Activated CD4-positive, alpha-beta T cell treated with anti-CD3 and anti-CD28 coated beads, Interleukin-2, amount 10 ng/mL, durations not matched to agents 7 days and 5 days (primary cell): ENCODE measurements around the gene ZDHHC23. TPM values are rescaled to one million over a fixed set of nuclear protein-coding genes. Genes with fewer than 3 reads are reported as not detected.
A peak's percentile ranks its signal among the peaks of the same experiment; 100 is the strongest.

ENCODE experiments used
- CTCF ChIA-PET: fragments of 350-600 bp; sonication (Branson Sonifier 250); formaldehyde crosslinking; loops from one replicate; lab custom pipeline; 2021; ENCODE audit warnings: antibody characterized with exemption; lab: Charles Lee
- POLR2A ChIA-PET: fragments of 350-600 bp; sonication (Branson Sonifier 250); formaldehyde crosslinking; loops from one replicate; lab custom pipeline; 2021; ENCODE audit warnings: antibody characterized with exemption; lab: Charles Lee
- DNase-seq: peaks from one replicate; pipeline ENCODE4 v3.0.0-alpha.2; 2020
- H3K27ac Mint-ChIP-seq: one replicate; pipeline ENCODE4 v1.8.0; 2021; ENCODE audit warnings: mild to moderate bottlenecking, moderate library complexity, mixed read lengths
- H3K27me3 Mint-ChIP-seq: one replicate; pipeline ENCODE4 v1.8.0; 2021; ENCODE audit warnings: mixed read lengths
- H3K36me3 Mint-ChIP-seq: one replicate; pipeline ENCODE4 v1.8.0; 2021; ENCODE audit warnings: low read depth, mixed read lengths
- H3K4me1 Mint-ChIP-seq: one replicate; pipeline ENCODE4 v1.8.0; 2021; ENCODE audit warnings: mixed read lengths
- H3K4me3 Mint-ChIP-seq: one replicate; pipeline ENCODE4 v1.8.0; 2021; ENCODE audit warnings: mild to moderate bottlenecking, moderate library complexity, mixed read lengths
- H3K9me3 Mint-ChIP-seq: one replicate; pipeline ENCODE4 v1.8.0; 2021; ENCODE audit warnings: mixed read lengths
- total RNA-seq, 2 experiments: library from RNA; stranded (reverse); gene quantifications; one replicate each; pipeline ENCODE4 v1.2.3, GENCODE V29; 2021

The ZDHHC23 gene
- total RNA-seq, 2 experiments from 2014 or later = 2.8 to 3.3 TPM

DNA sequence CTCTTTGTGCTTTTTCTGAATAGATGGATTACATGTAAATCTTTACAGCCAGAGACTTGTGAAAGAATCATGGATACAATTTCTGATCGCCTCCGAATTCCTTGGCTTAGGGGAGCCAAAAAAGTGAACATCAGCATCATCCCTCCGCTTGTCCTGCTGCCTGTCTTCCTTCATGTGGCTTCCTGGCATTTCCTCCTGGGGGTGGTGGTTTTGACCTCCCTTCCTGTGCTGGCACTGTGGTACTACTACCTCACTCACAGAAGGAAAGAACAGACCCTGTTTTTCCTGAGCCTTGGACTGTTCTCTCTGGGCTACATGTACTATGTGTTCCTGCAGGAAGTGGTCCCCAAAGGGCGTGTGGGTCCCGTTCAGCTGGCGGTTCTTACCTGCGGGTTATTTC lies 5.9 kb downstream of the ZDHHC23 start:
- DNase-seq = no peak
- H3K27me3 Mint-ChIP-seq = peaks cover 11% of the 10 kb centered on the region
- H3K9me3 Mint-ChIP-seq = no peaks in the 10 kb centered on the region
- ChIA-PET CTCF (interaction anchor here (0.5 kb wide), 1 partner anchor 241 kb away, joined by 3 read pairs; no protein-coding TSS in a partner anchor), POLR2A (no interaction called here)
- H3K4me3 Mint-ChIP-seq = no peak overlapping the region
- H3K4me1 Mint-ChIP-seq = peaks cover 24% of the 10 kb centered on the region
- no peak overlapping the region for H3K27ac Mint-ChIP-seq
- H3K36me3 Mint-ChIP-seq = no peaks in the 10 kb centered on the region

DNA sequence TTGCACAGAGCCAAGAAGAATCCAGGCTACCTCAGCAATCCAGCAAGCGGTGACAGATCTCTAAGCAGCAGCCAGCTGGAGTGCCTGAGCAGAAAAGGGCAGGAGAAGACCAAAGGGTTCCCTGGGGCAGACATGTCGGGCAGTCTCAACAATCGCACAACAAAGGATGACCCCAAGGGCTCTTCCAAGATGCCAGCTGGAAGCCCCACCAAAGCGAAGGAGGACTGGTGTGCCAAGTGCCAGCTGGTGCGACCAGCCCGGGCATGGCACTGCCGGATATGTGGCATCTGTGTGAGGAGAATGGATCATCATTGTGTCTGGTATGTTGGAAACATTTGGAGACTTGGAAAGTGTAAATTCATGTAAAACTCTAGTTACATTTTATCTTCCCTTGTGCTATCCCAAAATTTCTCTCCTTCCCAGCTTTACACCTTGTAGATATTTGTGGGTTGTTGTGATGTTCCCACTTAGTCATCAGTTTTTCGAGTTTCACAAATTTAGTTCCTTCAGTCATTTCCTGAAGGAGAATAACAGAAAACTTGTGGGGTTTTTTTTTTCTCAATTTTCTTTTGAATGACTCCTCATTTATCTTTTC lies 6.4 kb downstream of the ZDHHC23 start:
- H3K36me3 Mint-ChIP-seq = no peaks in the 10 kb centered on the region
- H3K9me3 Mint-ChIP-seq = no peaks in the 10 kb centered on the region
- peaks cover 5% of the 10 kb centered on the region for H3K27me3 Mint-ChIP-seq
- H3K4me3 Mint-ChIP-seq = no peak overlapping the region
- H3K4me1 Mint-ChIP-seq = peaks cover 20% of the 10 kb centered on the region
- DNase-seq = no peak
- CTCF ChIA-PET = interaction anchor here (0.7 kb wide), 1 partner anchor 135 kb away, joined by 3 read pairs; no protein-coding TSS in a partner anchor
- POLR2A ChIA-PET = no interaction called here
- no peak overlapping the region for H3K27ac Mint-ChIP-seq

DNA sequence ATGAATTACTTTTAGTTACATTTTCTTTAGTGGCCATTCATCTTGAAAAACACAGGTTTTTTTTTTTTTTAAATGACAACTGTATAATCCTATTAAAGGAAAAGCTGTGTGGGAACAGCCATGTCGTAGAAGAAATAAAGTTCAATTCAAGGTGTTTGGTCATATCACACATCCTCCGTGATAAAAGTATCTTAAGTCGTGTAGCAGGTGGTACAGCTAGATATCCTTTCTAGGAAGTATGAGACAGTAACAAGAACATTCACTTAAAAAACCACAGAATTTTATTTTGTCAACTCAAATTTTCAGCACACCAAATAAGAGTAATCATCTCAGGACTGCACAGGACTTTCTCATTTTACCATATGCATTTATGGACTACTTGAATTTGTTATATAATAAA lies 16.1 kb downstream of the ZDHHC23 start:
- CTCF ChIA-PET = interaction anchor here (0.6 to 0.7 kb wide), 2 partner anchors 34 to 469 kb away, joined by 3 read pairs; no protein-coding TSS in a partner anchor
- Mint-ChIP-seq H3K27ac (no peak overlapping the region), H3K4me3 (no peak overlapping the region)

DNA sequence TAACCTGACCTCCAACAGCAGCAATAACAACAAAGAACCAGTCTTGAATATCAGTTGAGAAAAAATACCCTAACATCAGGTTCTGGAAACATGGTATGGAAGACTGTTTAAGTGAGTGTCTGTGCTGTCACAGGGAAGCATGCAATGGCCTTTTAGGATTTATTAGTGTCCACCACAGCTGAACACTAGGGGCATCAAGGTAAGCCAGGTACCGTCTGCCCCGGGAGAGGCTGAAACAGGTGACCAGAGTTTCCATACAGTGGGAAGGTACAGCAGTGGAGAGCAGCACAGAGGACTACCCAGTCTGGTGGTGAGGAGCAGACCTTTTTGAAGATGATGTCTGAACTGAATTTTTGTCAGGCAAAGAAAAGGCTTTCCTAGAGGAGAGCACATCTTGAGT lies 18.4 kb downstream of the ZDHHC23 start:
- Mint-ChIP-seq H3K36me3 (no peaks in the 10 kb centered on the region), H3K27me3 (peaks cover 3% of the 10 kb centered on the region), H3K9me3 (no peaks in the 10 kb centered on the region), H3K27ac (no peak overlapping the region), H3K4me3 (no peak overlapping the region), H3K4me1 (peaks cover 12% of the 10 kb centered on the region)
- ChIA-PET CTCF (no interaction called here), POLR2A (no interaction called here)
- no peak for DNase-seq

More for the DNA sequence above, 16.1 kb downstream of the ZDHHC23 start:
- DNase-seq = no peak
- H3K27me3 Mint-ChIP-seq = no peaks in the 10 kb centered on the region
- H3K4me1 Mint-ChIP-seq = peaks cover 12% of the 10 kb centered on the region
- no peaks in the 10 kb centered on the region for H3K36me3 Mint-ChIP-seq
- H3K9me3 Mint-ChIP-seq = no peaks in the 10 kb centered on the region
- POLR2A ChIA-PET = no interaction called here

GRCh38 chr3:113968986-113969385 lies 21.2 kb downstream of the ZDHHC23 start:
- H3K4me1 Mint-ChIP-seq = peaks cover 7% of the 10 kb centered on the region
- H3K27ac Mint-ChIP-seq = no peak overlapping the region
- H3K9me3 Mint-ChIP-seq = peaks cover 16% of the 10 kb centered on the region
- no peak overlapping the region for H3K4me3 Mint-ChIP-seq
- CTCF ChIA-PET = no interaction called here
- DNase-seq = no peak
- H3K27me3 Mint-ChIP-seq = peaks cover 6% of the 10 kb centered on the region
- POLR2A ChIA-PET = no interaction called here
- H3K36me3 Mint-ChIP-seq = peaks cover 3% of the 10 kb centered on the region

- no peak for DNase-seq
- no peak overlapping the region for H3K27ac Mint-ChIP-seq
- H3K4me3 Mint-ChIP-seq = no peak overlapping the region
- no peaks in the 10 kb centered on the region for H3K4me1 Mint-ChIP-seq
- ChIA-PET POLR2A (no interaction called here), CTCF (no interaction called here)
- peaks cover 11% of the 10 kb centered on the region for H3K36me3 Mint-ChIP-seq
- peaks cover 2% of the 10 kb centered on the region for H3K27me3 Mint-ChIP-seq
- H3K9me3 Mint-ChIP-seq = peaks cover 17% of the 10 kb centered on the region
Measured at GRCh38 chr3:113977822-113978221, 30.0 kb downstream of the ZDHHC23 start.

GRCh38 chr3:113979916-113980315 lies 32.1 kb downstream of the ZDHHC23 start:
- Mint-ChIP-seq H3K9me3 (peaks cover 2% of the 10 kb centered on the region), H3K4me1 (no peaks in the 10 kb centered on the region), H3K4me3 (no peak overlapping the region), H3K36me3 (peaks cover 3% of the 10 kb centered on the region), H3K27me3 (no peaks in the 10 kb centered on the region), H3K27ac (no peak overlapping the region)
- no peak for DNase-seq
- ChIA-PET POLR2A (no interaction called here), CTCF (no interaction called here)

GRCh38 chr3:113981803-113982202 lies 34.0 kb downstream of the ZDHHC23 start:
- CTCF ChIA-PET = interaction anchor here (1.4 kb wide), 1 partner anchor 31 kb away, joined by 3 read pairs; no protein-coding TSS in a partner anchor
- POLR2A ChIA-PET = no interaction called here

DNA sequence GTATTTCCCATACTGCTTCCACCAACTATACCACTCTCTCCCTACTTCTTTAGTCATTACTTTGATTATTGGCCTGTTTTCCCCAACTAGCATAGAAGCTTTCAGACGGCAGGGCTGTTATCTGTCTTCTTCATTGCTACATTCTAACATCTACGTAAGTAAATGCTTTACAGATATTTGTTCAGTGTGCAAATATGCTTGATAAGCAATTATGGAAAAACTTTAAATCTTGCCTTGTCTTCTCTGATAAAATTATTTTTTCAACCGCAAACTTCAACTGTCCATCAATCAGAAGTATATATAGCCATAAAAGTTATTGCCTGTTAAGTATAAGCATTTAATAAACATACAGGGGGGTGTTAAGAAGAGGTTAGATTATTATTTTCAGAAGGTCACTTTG lies 35.7 kb downstream of the ZDHHC23 start:
- CTCF ChIA-PET = no interaction called here

More at GRCh38 chr3:113981803-113982202, 34.0 kb downstream of the ZDHHC23 start:
- Mint-ChIP-seq H3K9me3 (no peaks in the 10 kb centered on the region), H3K27ac (no peak overlapping the region), H3K27me3 (no peaks in the 10 kb centered on the region), H3K36me3 (no peaks in the 10 kb centered on the region), H3K4me1 (peaks cover 5% of the 10 kb centered on the region), H3K4me3 (no peak overlapping the region)
- DNase-seq = no peak

GRCh38 chr3:113985541-113985940 lies 37.7 kb downstream of the ZDHHC23 start:
- ChIA-PET POLR2A (no interaction called here), CTCF (interaction anchor here (1.7 kb wide), 1 partner anchor 10 kb away, joined by 4 read pairs; no protein-coding TSS in a partner anchor)
- H3K27me3 Mint-ChIP-seq = no peaks in the 10 kb centered on the region
- no peak overlapping the region for H3K27ac Mint-ChIP-seq
- no peaks in the 10 kb centered on the region for H3K9me3 Mint-ChIP-seq
- H3K4me1 Mint-ChIP-seq = peaks cover 5% of the 10 kb centered on the region
- no peak overlapping the region for H3K4me3 Mint-ChIP-seq
- H3K36me3 Mint-ChIP-seq = no peaks in the 10 kb centered on the region
- DNase-seq = peak; percentile 8

More for the DNA sequence above, 35.7 kb downstream of the ZDHHC23 start:
- H3K4me1 Mint-ChIP-seq = peaks cover 5% of the 10 kb centered on the region
- no peak overlapping the region for H3K4me3 Mint-ChIP-seq
- no peaks in the 10 kb centered on the region for H3K36me3 Mint-ChIP-seq
- no peak overlapping the region for H3K27ac Mint-ChIP-seq
- H3K27me3 Mint-ChIP-seq = no peaks in the 10 kb centered on the region
- DNase-seq = no peak
- POLR2A ChIA-PET = no interaction called here
- no peaks in the 10 kb centered on the region for H3K9me3 Mint-ChIP-seq

- ChIA-PET POLR2A (no interaction called here), CTCF (no interaction called here)
- H3K27me3 Mint-ChIP-seq = no peaks in the 10 kb centered on the region
- peaks cover 6% of the 10 kb centered on the region for H3K9me3 Mint-ChIP-seq
- H3K4me1 Mint-ChIP-seq = no peaks in the 10 kb centered on the region
- no peak overlapping the region for H3K4me3 Mint-ChIP-seq
- DNase-seq = no peak
- peaks cover 8% of the 10 kb centered on the region for H3K36me3 Mint-ChIP-seq
- no peak overlapping the region for H3K27ac Mint-ChIP-seq
Measured at GRCh38 chr3:114005481-114005880, 57.7 kb downstream of the ZDHHC23 start.

DNA sequence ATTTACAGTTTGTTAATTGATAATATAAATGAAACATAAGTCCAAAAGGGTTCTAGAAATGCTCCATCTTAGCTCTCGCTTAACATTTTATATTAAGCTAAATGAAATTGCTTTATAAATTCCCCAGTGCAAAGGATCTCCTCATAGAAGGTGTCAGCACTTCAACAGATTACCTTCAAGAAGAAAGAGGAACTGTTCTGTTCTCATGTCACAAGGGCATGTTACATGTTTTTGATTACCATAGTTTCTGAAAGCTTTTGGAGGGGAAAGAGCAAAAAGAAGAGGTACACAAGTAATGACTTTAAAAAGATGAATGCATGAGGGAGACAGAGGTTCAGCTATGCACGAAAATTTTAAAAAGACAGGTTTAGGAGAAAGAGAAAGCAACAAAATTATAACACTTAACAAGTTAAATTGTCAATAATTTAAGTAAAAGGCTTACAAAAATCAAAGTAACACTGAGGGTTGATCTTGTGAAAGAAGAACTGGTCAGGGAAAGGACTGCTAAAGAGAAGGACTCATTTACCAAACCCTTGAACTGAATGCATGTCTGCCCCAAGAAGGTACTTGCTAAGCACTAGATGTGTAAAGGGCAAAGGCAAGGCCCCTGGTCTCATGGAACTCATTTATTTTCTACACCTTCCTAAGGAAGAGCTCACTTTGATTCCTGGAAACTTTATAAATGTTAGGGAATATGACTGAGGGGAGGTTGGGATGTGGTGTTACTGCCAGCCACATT lies 63.4 kb downstream of the ZDHHC23 start:
- Mint-ChIP-seq H3K27ac (no peak overlapping the region), H3K9me3 (peaks cover 3% of the 10 kb centered on the region), H3K4me3 (no peak overlapping the region), H3K36me3 (no peaks in the 10 kb centered on the region), H3K4me1 (no peaks in the 10 kb centered on the region), H3K27me3 (no peaks in the 10 kb centered on the region)
- ChIA-PET POLR2A (no interaction called here), CTCF (no interaction called here)
- DNase-seq = no peak
